NCI-H446 treated with DMSO at 0.1 percent for 48 hours (cell line): ENCODE data around the gene LCMT2.

Source experiments
- DNase-seq: peaks from one replicate; lab custom pipeline; 2025; lab: John Stamatoyannopoulos, UW

The LCMT2 gene, protein sequence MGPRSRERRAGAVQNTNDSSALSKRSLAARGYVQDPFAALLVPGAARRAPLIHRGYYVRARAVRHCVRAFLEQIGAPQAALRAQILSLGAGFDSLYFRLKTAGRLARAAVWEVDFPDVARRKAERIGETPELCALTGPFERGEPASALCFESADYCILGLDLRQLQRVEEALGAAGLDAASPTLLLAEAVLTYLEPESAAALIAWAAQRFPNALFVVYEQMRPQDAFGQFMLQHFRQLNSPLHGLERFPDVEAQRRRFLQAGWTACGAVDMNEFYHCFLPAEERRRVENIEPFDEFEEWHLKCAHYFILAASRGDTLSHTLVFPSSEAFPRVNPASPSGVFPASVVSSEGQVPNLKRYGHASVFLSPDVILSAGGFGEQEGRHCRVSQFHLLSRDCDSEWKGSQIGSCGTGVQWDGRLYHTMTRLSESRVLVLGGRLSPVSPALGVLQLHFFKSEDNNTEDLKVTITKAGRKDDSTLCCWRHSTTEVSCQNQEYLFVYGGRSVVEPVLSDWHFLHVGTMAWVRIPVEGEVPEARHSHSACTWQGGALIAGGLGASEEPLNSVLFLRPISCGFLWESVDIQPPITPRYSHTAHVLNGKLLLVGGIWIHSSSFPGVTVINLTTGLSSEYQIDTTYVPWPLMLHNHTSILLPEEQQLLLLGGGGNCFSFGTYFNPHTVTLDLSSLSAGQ

DNA sequence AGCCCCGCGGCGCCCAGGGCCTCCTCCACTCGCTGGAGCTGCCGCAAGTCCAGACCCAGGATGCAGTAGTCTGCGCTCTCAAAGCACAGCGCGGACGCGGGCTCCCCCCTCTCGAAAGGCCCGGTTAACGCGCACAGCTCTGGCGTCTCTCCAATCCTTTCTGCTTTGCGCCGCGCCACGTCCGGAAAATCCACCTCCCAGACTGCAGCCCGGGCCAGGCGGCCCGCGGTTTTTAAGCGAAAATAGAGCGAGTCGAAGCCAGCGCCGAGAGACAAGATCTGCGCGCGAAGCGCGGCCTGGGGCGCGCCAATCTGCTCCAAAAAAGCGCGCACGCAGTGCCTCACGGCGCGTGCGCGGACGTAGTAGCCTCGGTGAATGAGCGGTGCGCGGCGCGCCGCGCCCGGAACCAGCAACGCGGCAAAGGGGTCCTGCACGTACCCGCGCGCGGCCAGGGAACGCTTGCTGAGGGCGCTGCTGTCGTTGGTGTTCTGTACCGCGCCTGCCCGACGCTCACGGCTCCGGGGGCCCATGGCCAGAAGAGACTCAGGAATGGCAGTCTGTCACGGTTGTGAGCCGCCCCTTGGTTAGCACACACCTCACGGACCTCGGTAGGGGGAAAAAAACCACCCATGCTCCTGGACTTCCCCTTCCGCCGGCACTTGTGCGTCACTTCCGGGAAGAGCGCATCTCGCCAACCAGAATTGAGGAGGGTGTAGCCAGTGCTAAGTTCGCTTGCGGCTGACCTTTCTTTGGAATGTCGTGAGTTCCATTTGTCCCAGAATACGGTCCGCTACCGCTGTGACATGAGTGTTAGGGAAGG is at the start of gene LCMT2:
LCMT2 (minus strand) TSS at position 614 of the 820 bp plus-strand sequence; CDS start at position 530, 84 bp downstream.
- peak; percentile 80 for DNase-seq

DNA sequence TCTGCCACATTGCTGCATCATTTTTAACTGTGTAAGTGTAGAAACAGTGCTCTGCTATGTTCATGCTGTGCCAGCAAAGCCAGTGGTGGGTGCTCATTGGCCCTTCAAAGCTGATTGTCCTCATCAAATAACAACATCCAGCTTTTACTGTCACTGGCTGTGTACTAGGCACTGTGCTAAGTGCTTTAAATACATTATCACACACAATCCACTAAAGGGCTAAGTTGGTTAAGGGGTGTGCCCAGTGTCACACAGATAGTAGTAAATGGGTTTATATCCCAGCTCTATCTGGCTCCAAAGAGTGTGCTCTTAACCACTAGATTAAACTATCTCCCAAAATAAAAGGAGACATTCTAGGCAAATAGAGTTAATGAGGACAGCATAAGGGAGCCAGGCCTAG is 48.2 kb upstream of the LCMT2 start:
- no peak for DNase-seq

GRCh38 chr15:43376017-43376705 is 45.8 kb upstream of the LCMT2 start:
- no peak for DNase-seq

DNA sequence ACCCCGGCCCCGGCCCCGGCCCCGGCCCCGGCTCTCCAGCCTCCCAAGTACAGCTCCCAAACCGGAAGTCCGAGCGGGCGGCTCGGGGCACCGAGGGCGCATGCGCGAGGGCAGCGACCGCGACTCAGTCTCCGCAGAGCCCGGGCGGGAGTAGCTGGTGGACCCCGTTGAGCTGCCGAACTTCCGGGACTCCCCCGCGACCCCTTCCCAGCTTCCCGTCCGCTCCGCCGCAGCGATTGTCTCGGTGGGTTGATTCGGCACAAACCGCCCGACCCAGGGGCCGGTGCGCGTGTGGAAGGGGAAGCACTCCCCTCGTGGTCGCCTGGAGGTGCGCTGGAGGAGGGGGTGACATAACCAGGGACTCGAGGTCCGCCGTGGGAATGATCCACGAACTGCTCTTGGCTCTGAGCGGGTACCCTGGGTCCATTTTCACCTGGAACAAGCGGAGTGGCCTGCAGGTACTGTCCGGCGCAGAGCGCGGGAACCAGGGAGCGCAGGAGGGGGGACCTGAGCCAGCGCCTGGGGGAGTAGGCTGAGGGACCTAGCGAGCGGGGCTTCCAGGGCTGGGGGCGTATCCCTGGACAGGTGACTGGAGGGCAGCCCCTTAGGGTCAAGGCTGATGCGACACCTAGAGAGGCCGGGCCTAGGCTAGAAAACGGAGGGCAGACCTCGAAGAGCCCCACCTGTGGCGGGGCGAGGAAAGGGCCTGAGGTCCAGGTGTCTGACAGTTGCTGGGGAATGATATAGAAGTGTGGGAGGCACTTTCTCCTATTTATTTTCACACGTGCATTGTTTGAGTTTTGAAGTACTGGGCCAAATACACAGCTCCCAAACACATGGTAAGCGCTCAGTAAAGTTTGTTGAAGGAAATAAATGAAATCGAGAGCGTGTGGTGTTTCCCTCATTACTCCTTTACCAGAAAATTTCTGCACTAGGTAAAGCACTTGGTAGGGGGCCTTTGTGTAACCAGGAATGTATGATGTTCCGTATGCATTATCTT is 40.9 kb upstream of the LCMT2 start, which contains the start of the genes TUBGCP4 and ZSCAN29:
TUBGCP4 (plus strand) TSS at position 127 of the 1,000 bp plus-strand sequence; CDS start at position 381, 254 bp downstream.
ZSCAN29 (minus strand) TSS at position 69 of the 1,000 bp plus-strand sequence. CDS start 1,130 bp downstream, outside the sequence.
- DNase-seq, result peak; percentile 54

- no peak for DNase-seq
These were observed 40.1 kb upstream of the LCMT2 start for GRCh38 chr15:43370310-43370974.

DNA sequence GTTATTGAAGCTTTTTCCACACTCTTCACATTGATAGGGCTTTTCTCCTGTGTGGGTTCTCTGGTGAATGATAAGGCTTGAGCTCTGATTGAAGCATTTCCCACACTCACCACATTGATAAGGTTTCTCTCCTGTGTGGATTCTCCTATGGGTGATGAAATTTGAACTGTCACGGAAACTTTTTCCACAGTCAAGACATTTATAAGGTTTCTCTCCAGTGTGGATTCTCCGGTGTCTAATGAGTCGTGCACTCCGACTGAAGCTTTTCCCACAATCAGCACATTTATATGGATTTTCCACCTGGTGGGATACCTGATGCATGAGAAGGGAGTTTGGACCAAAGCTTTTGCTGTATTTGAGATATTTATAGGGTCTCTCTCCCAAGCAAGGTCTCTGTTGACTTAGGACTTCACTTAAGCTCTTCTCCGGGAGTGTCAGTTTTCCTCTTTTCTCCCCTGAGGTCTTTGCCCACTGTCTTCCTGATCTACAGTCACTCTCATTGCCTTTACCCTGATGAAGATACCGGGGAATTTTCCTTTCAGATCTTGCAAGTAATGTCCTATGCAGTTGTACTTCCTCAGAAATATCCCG is 31.0 kb upstream of the LCMT2 start:
- DNase-seq, result no peak

DNA sequence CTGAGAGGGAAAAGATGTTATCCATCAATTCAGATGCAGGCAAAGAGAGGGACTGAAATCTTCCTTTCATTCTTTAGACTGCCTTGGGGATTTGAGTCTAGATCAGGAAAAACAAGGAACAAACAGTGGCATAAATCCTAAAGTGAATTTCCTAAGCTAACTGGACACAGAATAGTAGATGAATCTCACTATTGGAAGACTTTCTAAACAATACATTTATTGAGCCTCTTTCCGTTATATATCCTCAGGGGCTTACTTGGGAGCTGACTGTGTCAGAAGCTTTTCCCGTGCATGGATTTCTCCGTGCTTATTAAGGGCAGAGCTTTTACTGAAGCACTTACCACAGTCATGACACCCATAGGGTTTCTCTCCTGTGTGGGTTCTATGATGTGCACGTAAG is 30.4 kb upstream of the LCMT2 start:
- no peak for DNase-seq

GRCh38 chr15:43352693-43353382 is 22.5 kb upstream of the LCMT2 start:
- DNase-seq, result no peak

GRCh38 chr15:43347114-43347513 is 16.7 kb upstream of the LCMT2 start:
- no peak for DNase-seq

DNA sequence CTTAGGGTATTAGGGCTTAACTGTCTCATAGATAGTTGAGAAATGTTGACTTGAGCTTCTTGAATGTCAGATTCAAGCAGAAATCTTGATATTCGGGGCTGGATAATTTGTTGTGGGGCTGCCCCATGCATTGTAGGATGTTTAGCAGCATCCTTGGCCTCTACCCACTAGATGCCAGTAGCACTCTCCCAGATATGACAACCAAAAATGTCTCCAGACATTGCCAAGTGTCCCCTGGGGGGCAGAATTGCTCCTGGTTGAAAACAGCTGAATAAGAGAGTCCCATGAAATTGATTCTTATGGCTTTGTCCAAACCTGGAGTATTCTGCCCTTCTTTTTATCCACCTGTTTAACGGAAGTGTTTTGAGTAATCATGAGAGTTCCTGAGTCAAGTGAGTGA is 15.9 kb upstream of the LCMT2 start:
- no peak for DNase-seq

DNA sequence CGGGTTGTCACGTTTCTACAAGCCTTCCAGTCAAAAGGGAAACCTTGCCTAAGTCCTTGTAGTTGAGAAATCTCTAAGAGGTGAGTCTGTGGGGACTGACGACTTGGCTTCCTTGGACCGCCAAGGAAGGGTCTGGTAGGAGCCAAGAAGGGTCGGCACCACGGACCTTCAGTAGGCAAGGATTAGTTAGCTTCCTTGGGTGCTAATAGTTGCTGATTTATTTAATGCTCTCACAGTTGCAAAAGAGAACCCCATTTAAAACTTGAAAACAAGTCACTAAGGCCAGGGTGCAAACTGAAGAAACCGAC is 361 bp upstream of the LCMT2 start:
- DNase-seq, result no peak

GRCh38 chr15:43329217-43329959 is 985 bp downstream of the LCMT2 start:
- no peak for DNase-seq

DNA sequence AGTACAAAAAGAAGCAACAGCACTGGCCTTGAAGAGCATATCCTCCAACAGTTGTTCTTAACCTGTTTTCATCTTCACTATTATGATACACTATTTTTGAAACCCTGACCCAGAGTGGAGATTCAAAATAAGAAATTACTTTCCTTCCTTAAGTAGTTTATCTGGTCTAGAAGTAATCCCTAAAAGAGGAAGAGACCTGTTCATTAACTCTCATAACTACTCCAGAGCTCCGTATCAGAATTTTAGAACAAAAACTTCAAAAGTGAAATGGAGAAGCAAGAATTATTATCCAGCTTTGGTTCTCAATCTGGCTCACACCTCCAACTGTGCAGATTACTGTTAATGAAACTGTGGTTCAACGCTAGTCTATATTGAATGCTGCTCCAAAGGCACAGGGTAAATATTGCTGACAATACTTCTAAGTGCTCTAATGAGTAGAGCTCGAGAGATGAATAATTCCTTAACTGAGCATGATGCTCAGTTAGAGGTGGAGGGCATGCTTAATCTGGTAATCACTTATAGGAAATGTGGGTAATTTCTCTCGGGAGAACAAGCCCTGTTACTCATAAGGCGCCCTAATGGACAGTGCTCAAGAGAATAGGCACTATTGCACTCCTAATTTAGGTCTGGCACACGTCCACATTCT is 5.2 kb downstream of the LCMT2 start:
- DNase-seq, result no peak

- DNase-seq, result no peak
These were observed 11.2 kb downstream of the LCMT2 start for GRCh38 chr15:43318990-43319771.

DNA sequence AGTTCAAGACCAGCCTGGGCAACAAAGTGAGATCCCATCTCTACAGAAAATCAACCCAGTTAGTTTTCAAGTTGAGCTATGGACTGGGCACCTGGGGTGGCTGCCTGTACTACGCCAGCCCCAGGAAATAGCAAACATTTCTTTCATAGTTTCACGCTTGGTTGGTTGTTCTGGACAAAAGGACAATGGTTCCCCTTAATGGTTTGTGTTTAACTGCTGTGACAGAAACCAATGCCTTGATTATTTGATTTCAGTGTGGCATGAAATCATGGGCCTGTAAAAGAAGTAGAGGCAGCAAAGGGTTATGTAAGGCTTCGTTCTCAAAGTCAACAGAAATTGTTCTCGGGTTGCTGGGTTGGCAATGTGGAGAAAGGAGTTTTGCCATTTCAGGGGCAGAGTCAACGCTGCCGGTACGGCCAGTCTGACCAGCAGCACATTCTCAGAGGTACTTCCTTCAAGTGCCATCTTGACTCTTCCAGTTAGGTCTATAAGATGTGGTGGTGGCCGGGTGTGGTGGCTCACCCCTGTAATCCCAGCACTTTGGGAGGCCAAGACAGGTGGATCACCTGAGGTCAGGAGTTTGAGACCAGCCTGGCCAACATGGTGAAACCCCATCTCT is 12.7 kb downstream of the LCMT2 start:
- no peak for DNase-seq

DNA sequence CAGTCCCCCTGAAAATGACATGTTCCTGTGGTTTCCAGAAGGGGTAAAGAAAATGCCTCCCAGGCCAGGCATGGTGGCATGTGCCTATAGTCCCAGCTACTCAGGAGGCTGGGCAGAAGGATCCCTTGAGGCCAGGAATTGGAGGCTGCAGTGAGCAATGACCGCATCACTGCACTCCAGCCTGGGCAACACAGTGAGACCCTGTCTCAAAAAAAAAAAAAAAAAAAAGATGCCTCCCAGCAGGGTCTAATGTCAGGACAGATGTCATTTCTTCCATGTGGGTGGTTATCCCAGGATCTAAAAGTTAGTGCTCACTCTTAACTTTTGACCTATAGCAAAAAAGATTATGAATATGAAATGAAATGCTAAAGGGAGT is 13.4 kb downstream of the LCMT2 start:
- no peak for DNase-seq
